ENCODE results near the gene MVB12B.
"Not testable (repeated sequence)": the region's sequence is repeated elsewhere in the genome, so short reads cannot be mapped to it uniquely, and the experiment has no call there.

Gene MVB12B

GRCh38 chr9:126534431-126535186, 208.0 kb downstream of the MVB12B start:
- no peak overlapping the region for H3K27ac ChIP-seq

GRCh38 chr9:126536131-126536530, 209.5 kb downstream of the MVB12B start:
- DNase-seq, result no peak
- in situ Hi-C loops (cut with HindIII; ENCODE audit: low pct_ligation_motif_present, low sequenced_read_pairs), result no loop called here
- TF ChIP-seq CTCF (IDR thresholded peaks at IDR 0.05; ENCODE audit: low read depth, low read length, missing control alignments), result no peak
- Histone ChIP-seq H3K27me3 (replicated peaks) (peaks cover 45% of the 10 kb centered on the region), H3K4me3 (ENCODE audit: low read depth, low read length) (no peak overlapping the region), H3K36me3 (replicated peaks) (no peaks in the 10 kb centered on the region), H3K27ac (no peak overlapping the region)

More at GRCh38 chr9:126534431-126535186, 208.0 kb downstream of the MVB12B start:
- no peak for DNase-seq
- in situ Hi-C loops (cut with HindIII; ENCODE audit: low pct_ligation_motif_present, low sequenced_read_pairs), result no loop called here
- Histone ChIP-seq H3K36me3 (replicated peaks) (no peaks in the 10 kb centered on the region), H3K4me3 (ENCODE audit: low read depth, low read length) (no peak overlapping the region), H3K27me3 (replicated peaks) (peaks cover 45% of the 10 kb centered on the region)
- TF ChIP-seq CTCF (IDR thresholded peaks at IDR 0.05; ENCODE audit: low read depth, low read length, missing control alignments), result no peak

GRCh38 chr9:126536841-126537465, 210.3 kb downstream of the MVB12B start:
- in situ Hi-C loops (cut with HindIII; ENCODE audit: low pct_ligation_motif_present, low sequenced_read_pairs), result no loop called here
- TF ChIP-seq CTCF (IDR thresholded peaks at IDR 0.05; ENCODE audit: low read depth, low read length, missing control alignments), result no peak
- DNase-seq, result no peak
- H3K27me3 ChIP-seq (replicated peaks), result peaks cover 42% of the 10 kb centered on the region
- H3K4me3 ChIP-seq (ENCODE audit: low read depth, low read length), result no peak overlapping the region
- H3K36me3 ChIP-seq (replicated peaks), result no peaks in the 10 kb centered on the region
- H3K27ac ChIP-seq, result no peak overlapping the region

GRCh38 chr9:126538550-126538949, 211.9 kb downstream of the MVB12B start:
- no peaks in the 10 kb centered on the region for H3K36me3 ChIP-seq (replicated peaks)
- no peak overlapping the region for H3K4me3 ChIP-seq (ENCODE audit: low read depth, low read length)
- in situ Hi-C loops (cut with HindIII; ENCODE audit: low pct_ligation_motif_present, low sequenced_read_pairs), result no loop called here
- no peak overlapping the region for H3K27ac ChIP-seq
- peaks cover 31% of the 10 kb centered on the region for H3K27me3 ChIP-seq (replicated peaks)
- no peak for TF ChIP-seq CTCF (IDR thresholded peaks at IDR 0.05; ENCODE audit: low read depth, low read length, missing control alignments)
- no peak for DNase-seq

GRCh38 chr9:126540398-126540797, 213.8 kb downstream of the MVB12B start:
- H3K27ac ChIP-seq; H3K4me3 ChIP-seq (ENCODE audit: low read depth, low read length); H3K36me3 ChIP-seq (replicated peaks); in situ Hi-C loops (cut with HindIII; ENCODE audit: low pct_ligation_motif_present, low sequenced_read_pairs); DNase-seq: not testable (repeated sequence)
- H3K27me3 ChIP-seq (replicated peaks), result peaks cover 13% of the 10 kb centered on the region

- no peak for DNase-seq
- no peaks in the 10 kb centered on the region for H3K27me3 ChIP-seq (replicated peaks)
- H3K27ac ChIP-seq, result no peak overlapping the region
- H3K36me3 ChIP-seq (replicated peaks), result no peaks in the 10 kb centered on the region
- TF ChIP-seq CTCF (IDR thresholded peaks at IDR 0.05; ENCODE audit: low read depth, low read length, missing control alignments), result no peak
- in situ Hi-C loops (cut with HindIII; ENCODE audit: low pct_ligation_motif_present, low sequenced_read_pairs), result no loop called here
- no peak overlapping the region for H3K4me3 ChIP-seq (ENCODE audit: low read depth, low read length)
These were observed 216.9 kb downstream of the MVB12B start for GRCh38 chr9:126543490-126543889.
